ENCODE results near the gene CWC15. TPM values are rescaled to one million over a fixed set of nuclear protein-coding genes. Genes with fewer than 3 reads are reported as not detected.

The CWC15 gene
- total RNA-seq, 6 donors from 2014 or later: 23.0 to 55.5 (median 42.6) TPM

- H3K27me3 ChIP-seq: no peaks in the 10 kb centered on the region
- no peak overlapping the region for H3K4me3 ChIP-seq
- ATAC-seq (ENCODE audit: low FRiP score in 2 of 2) (peak in 1 of 2 donors; percentile 15), DNase-seq (no peak)
- H3K36me3 ChIP-seq: no peaks in the 10 kb centered on the region
- TF ChIP-seq POLR2AphosphoS5 (IDR thresholded peaks at IDR 0.05) (no peak), EP300 (IDR thresholded peaks at IDR 0.05) (no peak)
- peak overlapping the region; percentile 63 to 88 (median 66) for H3K27ac ChIP-seq
- no peaks in the 10 kb centered on the region for H3K9me3 ChIP-seq
- H3K4me1 ChIP-seq: peaks cover 29 to 44% (median 40%) of the 10 kb centered on the region in 4 donors
Measured at GRCh38 chr11:94926271-94926625, 47.1 kb downstream of the CWC15 start.

GRCh38 chr11:94925422-94926270, 47.7 kb downstream of the CWC15 start:
- no peak for ATAC-seq (ENCODE audit: low FRiP score in 2 of 2)
- TF ChIP-seq EP300 (IDR thresholded peaks at IDR 0.05) (no peak), CTCF (IDR thresholded peaks at IDR 0.05) (no peak), POLR2AphosphoS5 (IDR thresholded peaks at IDR 0.05) (no peak), POLR2A (IDR thresholded peaks at IDR 0.05) (no peak)
- Histone ChIP-seq H3K9me3 (no peaks in the 10 kb centered on the region), H3K27me3 (no peaks in the 10 kb centered on the region), H3K4me1 (peaks cover 29 to 44% (median 40%) of the 10 kb centered on the region in 4 donors), H3K36me3 (no peaks in the 10 kb centered on the region), H3K4me3 (no peak overlapping the region), H3K27ac (peak overlapping the region; percentile 63 to 88 (median 66))
- 35 to 42% methylated on average over 7 of the region's 7 CpGs for whole genome bisulfite sequencing, 2 donors
- no peak for DNase-seq

- Histone ChIP-seq H3K4me3 (no peak overlapping the region), H3K36me3 (no peaks in the 10 kb centered on the region), H3K27ac (peak overlapping the region; percentile 63 to 88 (median 66)), H3K9me3 (no peaks in the 10 kb centered on the region), H3K27me3 (no peaks in the 10 kb centered on the region), H3K4me1 (peaks cover 29 to 44% (median 40%) of the 10 kb centered on the region in 4 donors)
- WGBS, 2 donors: 26 to 38% methylated on average over 5 of the region's 5 CpGs
- DNase-seq (no peak), ATAC-seq (ENCODE audit: low FRiP score in 2 of 2) (no peak)
- TF ChIP-seq POLR2AphosphoS5 (IDR thresholded peaks at IDR 0.05) (no peak), CTCF (IDR thresholded peaks at IDR 0.05) (no peak), EP300 (IDR thresholded peaks at IDR 0.05) (no peak), POLR2A (IDR thresholded peaks at IDR 0.05) (no peak)
Measured at GRCh38 chr11:94924612-94925011, 48.7 kb downstream of the CWC15 start.

- no peak for TF ChIP-seq EP300 (IDR thresholded peaks at IDR 0.05)
- no peak for TF ChIP-seq CTCF (IDR thresholded peaks at IDR 0.05)
- no peak for TF ChIP-seq POLR2A (IDR thresholded peaks at IDR 0.05)
- TF ChIP-seq POLR2AphosphoS5 (IDR thresholded peaks at IDR 0.05): peak in 1 of 2 donors; percentile 19
Measured at GRCh38 chr11:94924171-94924572, 49.2 kb downstream of the CWC15 start.

GRCh38 chr11:94923004-94923334, 50.4 kb downstream of the CWC15 start:
- H3K27me3 ChIP-seq: no peaks in the 10 kb centered on the region
- TF ChIP-seq POLR2A (IDR thresholded peaks at IDR 0.05): no peak
- no peak for TF ChIP-seq CTCF (IDR thresholded peaks at IDR 0.05)
- no peak for TF ChIP-seq POLR2AphosphoS5 (IDR thresholded peaks at IDR 0.05)
- no peak for TF ChIP-seq EP300 (IDR thresholded peaks at IDR 0.05)
- H3K9me3 ChIP-seq: no peaks in the 10 kb centered on the region
- 88 to 96% methylated on average over 2 of the region's 2 CpGs for WGBS, 2 donors
- H3K36me3 ChIP-seq: no peaks in the 10 kb centered on the region
- peaks cover 29 to 42% (median 32%) of the 10 kb centered on the region in 4 donors for H3K4me1 ChIP-seq
- DNase-seq (no peak), ATAC-seq (ENCODE audit: low FRiP score in 2 of 2) (no peak)
- H3K27ac ChIP-seq: no peak overlapping the region
- no peak overlapping the region for H3K4me3 ChIP-seq

More at GRCh38 chr11:94924171-94924572, 49.2 kb downstream of the CWC15 start:
- Histone ChIP-seq H3K4me1 (peaks cover 29 to 44% (median 40%) of the 10 kb centered on the region in 4 donors), H3K9me3 (no peaks in the 10 kb centered on the region), H3K4me3 (no peak overlapping the region), H3K27ac (peak overlapping the region in 2 of 4 donors; percentile 65 to 88), H3K27me3 (no peaks in the 10 kb centered on the region), H3K36me3 (no peaks in the 10 kb centered on the region)
- ATAC-seq (ENCODE audit: low FRiP score in 2 of 2) (no peak), DNase-seq (no peak)
- 50 to 57% methylated on average over 4 to 6 of the region's 6 CpGs for WGBS, 2 donors

All from upper lobe of left lung (tissue), 6 donors.